NB4 (cell line): ENCODE measurements around the gene RICTOR.

Source experiments
- DNase-seq: peaks from one replicate; pipeline ENCODE4 v3.0.0; 2010; ENCODE audit warnings: low read depth
- H3K4me3 ChIP-seq: one replicate; pipeline ENCODE4 v1.5.1; 2011; ENCODE audit warnings: mild to moderate bottlenecking, low read depth, low read length, moderate library complexity
- MYC ChIP-seq: IDR thresholded peaks from 2 replicates; pipeline ENCODE4 v1.6.1; 2011; ENCODE audit warnings: low read depth, low read length
- POLR2A ChIP-seq: IDR thresholded peaks from 2 replicates; pipeline ENCODE4 v1.6.1; 2011; ENCODE audit warnings: mild to moderate bottlenecking; ENCODE audit not compliant: insufficient read length; ENCODE audit errors: extremely low read depth
- TF ChIP-seq, protein P1 (sequence below): IDR thresholded peaks from one replicate; pipeline ENCODE4 v1.5.1; 2012; ENCODE audit warnings: low read depth, low read length
- TF ChIP-seq, protein P2 (sequence below): IDR thresholded peaks from 2 replicates; pipeline ENCODE4 v1.6.1; 2011; ENCODE audit warnings: low read depth, low read length

The RICTOR gene

DNA sequence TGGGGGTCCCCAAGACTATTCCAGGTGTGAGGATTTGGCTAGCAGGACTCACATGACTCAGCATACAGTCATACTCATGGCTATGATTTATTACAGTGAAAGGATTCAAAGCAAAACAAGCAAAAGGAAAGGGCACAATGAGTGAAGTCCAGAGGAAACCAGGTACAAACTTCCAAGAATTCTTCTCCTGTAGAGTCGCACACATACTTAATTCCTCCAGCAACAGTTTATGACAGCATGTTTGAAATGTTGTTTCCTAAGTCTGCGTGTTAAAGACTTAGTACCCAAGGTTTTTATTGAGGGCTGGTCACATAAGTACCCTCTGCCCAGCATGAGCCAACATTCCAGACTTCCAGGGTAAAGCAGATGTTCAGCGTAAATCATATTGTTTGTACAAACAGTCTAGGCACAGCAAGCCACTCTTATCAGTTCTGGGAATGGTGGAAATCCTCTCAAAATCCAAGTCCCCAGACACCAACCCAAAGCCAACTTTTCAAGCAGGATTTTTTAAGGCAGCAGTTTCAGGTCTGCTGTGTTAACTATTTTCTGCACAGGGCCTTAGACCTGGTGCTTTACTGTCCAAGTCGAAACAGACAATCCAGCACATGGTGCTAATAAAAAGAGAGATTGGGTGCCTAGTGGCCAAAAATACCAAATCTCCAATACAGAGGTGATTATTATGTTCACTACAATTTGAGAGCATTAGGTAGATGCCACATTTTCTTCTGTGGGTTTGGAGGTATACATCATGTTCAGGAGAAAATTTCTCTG is 18.6 kb upstream of the RICTOR start:
- TF ChIP-seq, protein P1, sequence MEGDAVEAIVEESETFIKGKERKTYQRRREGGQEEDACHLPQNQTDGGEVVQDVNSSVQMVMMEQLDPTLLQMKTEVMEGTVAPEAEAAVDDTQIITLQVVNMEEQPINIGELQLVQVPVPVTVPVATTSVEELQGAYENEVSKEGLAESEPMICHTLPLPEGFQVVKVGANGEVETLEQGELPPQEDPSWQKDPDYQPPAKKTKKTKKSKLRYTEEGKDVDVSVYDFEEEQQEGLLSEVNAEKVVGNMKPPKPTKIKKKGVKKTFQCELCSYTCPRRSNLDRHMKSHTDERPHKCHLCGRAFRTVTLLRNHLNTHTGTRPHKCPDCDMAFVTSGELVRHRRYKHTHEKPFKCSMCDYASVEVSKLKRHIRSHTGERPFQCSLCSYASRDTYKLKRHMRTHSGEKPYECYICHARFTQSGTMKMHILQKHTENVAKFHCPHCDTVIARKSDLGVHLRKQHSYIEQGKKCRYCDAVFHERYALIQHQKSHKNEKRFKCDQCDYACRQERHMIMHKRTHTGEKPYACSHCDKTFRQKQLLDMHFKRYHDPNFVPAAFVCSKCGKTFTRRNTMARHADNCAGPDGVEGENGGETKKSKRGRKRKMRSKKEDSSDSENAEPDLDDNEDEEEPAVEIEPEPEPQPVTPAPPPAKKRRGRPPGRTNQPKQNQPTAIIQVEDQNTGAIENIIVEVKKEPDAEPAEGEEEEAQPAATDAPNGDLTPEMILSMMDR, result no peak
- TF ChIP-seq MYC, result no peak
- TF ChIP-seq POLR2A, result no peak
- TF ChIP-seq, protein P2, sequence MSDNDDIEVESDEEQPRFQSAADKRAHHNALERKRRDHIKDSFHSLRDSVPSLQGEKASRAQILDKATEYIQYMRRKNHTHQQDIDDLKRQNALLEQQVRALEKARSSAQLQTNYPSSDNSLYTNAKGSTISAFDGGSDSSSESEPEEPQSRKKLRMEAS, result no peak
- DNase-seq, result no peak
- H3K4me3 ChIP-seq, result no peak overlapping the region

DNA sequence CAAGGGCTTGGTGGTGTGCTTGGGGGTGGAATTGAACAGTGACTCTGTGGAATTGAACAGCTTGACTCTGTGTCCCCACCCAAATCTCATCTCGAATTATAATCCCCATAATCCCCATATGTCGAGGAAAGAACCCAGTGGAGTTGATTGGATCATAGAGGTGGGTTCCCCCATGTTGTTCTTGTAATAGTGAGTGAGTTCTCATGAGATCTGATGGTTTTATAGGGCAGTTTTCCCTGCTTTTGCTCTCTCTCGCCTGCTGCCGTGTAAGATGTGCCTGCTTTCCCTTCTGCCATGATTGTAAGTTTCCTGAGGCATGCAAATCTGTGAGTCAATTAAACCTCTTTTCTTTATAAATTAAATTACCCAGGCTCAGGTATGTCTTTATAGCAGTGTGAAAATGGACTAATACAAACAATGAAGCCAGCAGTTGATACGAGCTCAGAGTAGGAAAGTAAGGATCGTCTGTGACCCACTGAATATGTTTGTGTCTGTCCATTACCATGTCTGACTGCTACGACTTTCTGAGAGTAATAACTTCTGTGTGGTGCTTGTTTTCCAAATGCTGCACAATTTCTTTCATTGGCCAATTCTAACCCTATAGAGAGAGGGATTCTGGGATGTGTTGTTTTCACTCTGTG is 17.9 kb upstream of the RICTOR start:
- no peak for DNase-seq
- H3K4me3 ChIP-seq, result no peak overlapping the region
- TF ChIP-seq, protein P2, result no peak
- TF ChIP-seq, protein P1, result no peak

DNA sequence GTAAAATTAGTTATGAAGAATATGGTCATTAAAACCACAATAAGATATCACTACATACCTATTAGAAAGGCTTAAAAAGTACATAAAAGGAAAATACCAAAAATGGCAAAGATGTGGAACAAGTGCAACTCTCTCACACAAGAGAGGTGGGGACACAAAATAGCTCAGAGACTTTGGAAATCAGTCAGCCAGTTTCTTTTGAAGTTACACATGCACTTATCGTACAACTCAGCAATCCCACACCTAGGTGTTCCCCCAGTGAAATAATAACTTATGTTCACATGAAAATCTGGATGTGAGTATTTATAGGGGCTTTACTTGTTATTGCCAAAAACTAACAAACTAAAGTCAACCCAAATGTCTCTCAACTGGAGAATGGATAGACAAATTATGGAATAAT is 9.8 kb upstream of the RICTOR start:
- no peak for DNase-seq
- H3K4me3 ChIP-seq, result no peak overlapping the region
- TF ChIP-seq MYC (no peak), POLR2A (no peak)
- TF ChIP-seq, protein P2, result no peak
- TF ChIP-seq, protein P1, result no peak

DNA sequence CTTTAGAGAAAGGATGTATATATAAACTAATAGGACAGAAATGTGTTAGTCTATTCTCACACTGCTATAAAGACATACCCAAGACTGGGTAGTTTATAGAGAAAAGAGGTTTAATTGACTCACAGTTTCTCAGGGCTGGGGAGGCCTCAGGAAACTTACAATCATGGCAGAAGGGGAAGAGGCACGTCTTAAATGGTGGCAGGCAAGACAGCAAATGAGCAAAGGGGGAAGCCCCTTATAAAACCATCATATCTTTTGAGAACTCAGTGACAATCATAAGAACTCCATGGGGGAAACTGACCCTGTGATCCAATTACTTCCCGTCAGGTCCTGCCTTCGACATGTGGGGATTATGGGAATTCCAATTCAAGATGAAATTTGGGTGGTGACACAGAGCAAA is 8.8 kb upstream of the RICTOR start:
- TF ChIP-seq, protein P1, result no peak
- TF ChIP-seq POLR2A (no peak), MYC (no peak)
- TF ChIP-seq, protein P2, result no peak
- DNase-seq, result no peak
- H3K4me3 ChIP-seq, result no peak overlapping the region

DNA sequence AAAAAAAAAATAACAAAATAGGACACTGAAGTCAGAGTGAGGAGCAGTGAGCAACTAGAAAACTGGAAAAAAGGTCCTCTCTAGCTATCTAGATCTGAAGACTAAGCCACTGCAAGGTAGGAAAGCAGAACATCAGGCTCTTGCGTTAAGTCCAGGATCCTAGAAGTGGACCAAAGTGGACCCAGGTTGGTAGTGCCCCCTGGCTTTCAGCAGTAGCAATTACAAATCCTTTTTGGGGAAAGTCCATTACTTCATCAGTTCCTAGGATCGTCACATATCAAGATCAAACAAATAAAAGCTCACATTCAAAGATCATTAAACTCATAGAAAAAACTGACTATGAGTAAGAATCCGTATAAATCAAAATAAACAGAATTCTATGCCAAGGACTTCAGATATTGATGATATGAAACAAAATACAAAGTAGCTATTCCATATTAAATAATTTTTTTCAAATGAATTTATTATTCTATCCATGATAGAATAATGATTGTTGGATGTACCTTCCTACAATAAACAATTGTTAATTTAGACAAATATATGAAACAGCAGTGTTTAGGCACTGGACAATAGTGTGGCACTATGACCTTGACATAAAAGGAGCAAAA is 6.5 kb upstream of the RICTOR start:
- H3K4me3 ChIP-seq, result no peak overlapping the region
- TF ChIP-seq, protein P2, result no peak
- TF ChIP-seq, protein P1, result peak; percentile 83
- TF ChIP-seq MYC, result no peak
- peak; percentile 79 for DNase-seq
